ENCODE results near the gene TMIGD1. TPM values are rescaled to one million over a fixed set of nuclear protein-coding genes. Genes with fewer than 3 reads are reported as not detected.

TMIGD1 gene
- total and polyA plus RNA-seq, 2 of the 13 experiments (the other 11 are each of a cell fraction or from before 2014, with no cell fraction given), result not detected

GRCh38 chr17:30344283-30345088 lies 10.6 kb upstream of the TMIGD1 start (continued):
- TF ChIP-seq TFDP2 (CRISPR knock-in tag; IDR thresholded peaks at IDR 0.05) (peak; percentile 55; the same call in 1 of the 2 replicates), ZBTB4 (CRISPR knock-in tag; IDR thresholded peaks at IDR 0.05; ENCODE audit: borderline replicate concordance) (peak; percentile 83; the same call in 1 of the 2 replicates), ATM (IDR thresholded peaks at IDR 0.05; ENCODE audit: borderline replicate concordance) (no peak), ZNF674 (CRISPR knock-in tag; IDR thresholded peaks at IDR 0.05; ENCODE audit: low read depth) (no peak), SMARCE1 (IDR thresholded peaks at IDR 0.05; ENCODE audit: borderline replicate concordance) (no peak), AKAP8 (CRISPR knock-in tag; IDR thresholded peaks at IDR 0.05) (0 out of 2 replicates have a peak, but pooled peaks have one; percentile 21), ZNF616 (CRISPR knock-in tag; IDR thresholded peaks at IDR 0.05; ENCODE audit: low read depth) (0 out of 2 replicates have a peak, but pooled peaks have one; percentile 30), ZNF343 (CRISPR knock-in tag; IDR thresholded peaks at IDR 0.05) (no peak), SRSF4 (IDR thresholded peaks at IDR 0.05; ENCODE audit: low read depth, low read length, poor library complexity, severe bottlenecking) (no peak), BCL6 (CRISPR knock-in tag; IDR thresholded peaks at IDR 0.05) (peak; percentile 93)
- TF ChIP-seq, protein P1, sequence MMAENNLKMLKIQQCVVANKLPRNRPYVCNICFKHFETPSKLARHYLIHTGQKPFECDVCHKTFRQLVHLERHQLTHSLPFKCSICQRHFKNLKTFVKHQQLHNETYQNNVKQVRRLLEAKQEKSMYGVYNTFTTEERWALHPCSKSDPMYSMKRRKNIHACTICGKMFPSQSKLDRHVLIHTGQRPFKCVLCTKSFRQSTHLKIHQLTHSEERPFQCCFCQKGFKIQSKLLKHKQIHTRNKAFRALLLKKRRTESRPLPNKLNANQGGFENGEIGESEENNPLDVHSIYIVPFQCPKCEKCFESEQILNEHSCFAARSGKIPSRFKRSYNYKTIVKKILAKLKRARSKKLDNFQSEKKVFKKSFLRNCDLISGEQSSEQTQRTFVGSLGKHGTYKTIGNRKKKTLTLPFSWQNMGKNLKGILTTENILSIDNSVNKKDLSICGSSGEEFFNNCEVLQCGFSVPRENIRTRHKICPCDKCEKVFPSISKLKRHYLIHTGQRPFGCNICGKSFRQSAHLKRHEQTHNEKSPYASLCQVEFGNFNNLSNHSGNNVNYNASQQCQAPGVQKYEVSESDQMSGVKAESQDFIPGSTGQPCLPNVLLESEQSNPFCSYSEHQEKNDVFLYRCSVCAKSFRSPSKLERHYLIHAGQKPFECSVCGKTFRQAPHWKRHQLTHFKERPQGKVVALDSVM (CRISPR knock-in tag; IDR thresholded peaks at IDR 0.05), result peak; percentile 39; the same call in 1 of the 2 replicates
- TF ChIP-seq, protein P2, sequence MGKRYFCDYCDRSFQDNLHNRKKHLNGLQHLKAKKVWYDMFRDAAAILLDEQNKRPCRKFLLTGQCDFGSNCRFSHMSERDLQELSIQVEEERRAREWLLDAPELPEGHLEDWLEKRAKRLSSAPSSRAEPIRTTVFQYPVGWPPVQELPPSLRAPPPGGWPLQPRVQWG (CRISPR knock-in tag; IDR thresholded peaks at IDR 0.05; ENCODE audit: borderline replicate concordance, low read depth), result no peak
- TF ChIP-seq, protein P3, sequence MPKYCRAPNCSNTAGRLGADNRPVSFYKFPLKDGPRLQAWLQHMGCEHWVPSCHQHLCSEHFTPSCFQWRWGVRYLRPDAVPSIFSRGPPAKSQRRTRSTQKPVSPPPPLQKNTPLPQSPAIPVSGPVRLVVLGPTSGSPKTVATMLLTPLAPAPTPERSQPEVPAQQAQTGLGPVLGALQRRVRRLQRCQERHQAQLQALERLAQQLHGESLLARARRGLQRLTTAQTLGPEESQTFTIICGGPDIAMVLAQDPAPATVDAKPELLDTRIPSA (CRISPR knock-in tag; IDR thresholded peaks at IDR 0.05; ENCODE audit: borderline replicate concordance), result no peak
